ENCODE measurements around the gene SLC4A4. TPM values are rescaled to one million over a fixed set of nuclear protein-coding genes. Genes with fewer than 3 reads are reported as not detected.

Gene SLC4A4
- total and polyA plus RNA-seq, 10 of the 15 experiments (the other 5 are each of a cell fraction or from before 2014, with no cell fraction given): 0.05 to 0.44 (median 0.18) TPM

- Histone ChIP-seq H3K4me2 (ENCODE audit: control insufficient read depth, insufficient read depth) (no peak overlapping the region), H3K4me1 (ENCODE audit: control insufficient read depth, insufficient read depth, low read length) (no peaks in the 10 kb centered on the region), H3K27ac (ENCODE audit: control insufficient read depth, insufficient read depth) (no peak overlapping the region), H2AFZ (ENCODE audit: control insufficient read depth, low read depth, low read length) (no peak overlapping the region), H3K27me3 (replicated peaks in 1 of 2; ENCODE audit: control insufficient read depth in 2 of 2, insufficient read depth in 2 of 2, low read length in 1 of 2) (no peaks in the 10 kb centered on the region), H3K9ac (ENCODE audit: control insufficient read depth, insufficient read depth, low read length) (no peak overlapping the region), H3K9me3 (replicated peaks; ENCODE audit: control insufficient read depth, insufficient read depth, low read length) (no peaks in the 10 kb centered on the region), H3K4me3 (no peak overlapping the region), H3K36me3 (ENCODE audit: control insufficient read depth in 2 of 2, insufficient read depth in 2 of 2, low read length in 1 of 2) (no peaks in the 10 kb centered on the region), H4K20me1 (ENCODE audit: control insufficient read depth, insufficient read depth) (no peaks in the 10 kb centered on the region), H3K79me2 (ENCODE audit: control insufficient read depth, insufficient read depth, low read length) (no peaks in the 10 kb centered on the region)
- intact Hi-C loops (cut with micrococcal nuclease; ENCODE audit: unreplicated experiment) (no loop called here), in situ Hi-C loops (cut with MboI) (no loop called here)
- ChIA-PET POLR2A (no interaction called here), RAD21 (ENCODE audit: unreplicated experiment) (no interaction called here), SMC1A (ENCODE audit: uncharacterized antibody, unreplicated experiment) (interaction anchor here (1.1 kb wide), 1 partner anchor 13 kb away, joined by 3 read pairs; no protein-coding TSS in a partner anchor), CTCF (interaction anchor here (1.4 kb wide), 1 partner anchor 9 kb away, joined by 3 read pairs; no protein-coding TSS in a partner anchor)
- FAIRE-seq (no peak), ATAC-seq (no peak), DNase-seq (ENCODE audit: low read depth, low spot score) (no peak)
- no TSS peak for BruUV-seq (replicated peaks)
- 49% methylated on average over 3 of the region's 3 CpGs for WGBS (ENCODE audit: insufficient coverage, insufficient replicate concordance, low lambda C conversion rate, missing lambda C conversion rate)
- no peak for TF ChIP-seq NFYB (IDR thresholded peaks at IDR 0.05; ENCODE audit: insufficient read depth, low read depth, low read length)
- no peak for TF ChIP-seq ATF3 (IDR thresholded peaks at IDR 0.05; ENCODE audit: borderline replicate concordance, extremely low read depth, low read depth, low read length)
- TF ChIP-seq SIX5 (IDR thresholded peaks at IDR 0.05; ENCODE audit: low read depth, low read length, severe bottlenecking): no peak
- TF ChIP-seq BMI1 (IDR thresholded peaks at IDR 0.05; ENCODE audit: borderline replicate concordance): no peak
Observed at GRCh38 chr4:71382900-71383560, 44.2 kb downstream of the SLC4A4 start.

- no TSS peak for BruUV-seq (replicated peaks)
- POLR2A ChIA-PET: interaction anchor here (0.6 kb wide), 1 partner anchor 1018 kb away, joined by 5 read pairs; no protein-coding TSS in a partner anchor
- DNase-seq (ENCODE audit: low read depth, low spot score) (no peak), FAIRE-seq (no peak), ATAC-seq (no peak)
- SMC1A ChIA-PET (ENCODE audit: uncharacterized antibody, unreplicated experiment): no interaction called here
- no peaks in the 10 kb centered on the region for H3K27me3 ChIP-seq (replicated peaks in 1 of 2; ENCODE audit: control insufficient read depth in 2 of 2, insufficient read depth in 2 of 2, low read length in 1 of 2)
- TF ChIP-seq SRF (IDR thresholded peaks at IDR 0.05; ENCODE audit: low read depth in 2 of 2, low read length in 2 of 2) (no peak), MYB (IDR thresholded peaks at IDR 0.05; ENCODE audit: borderline replicate concordance, low read depth, low read length) (no peak), ZNF622 (IDR thresholded peaks at IDR 0.05) (no peak), GATAD2B (conservative IDR thresholded peaks at IDR 0.05; ENCODE audit: low read depth) (no peak), ATF3 (IDR thresholded peaks at IDR 0.05; ENCODE audit: borderline replicate concordance, extremely low read depth, low read depth, low read length) (no peak)
- no peak overlapping the region for H3K4me3 ChIP-seq
- no peaks in the 10 kb centered on the region for H4K20me1 ChIP-seq (ENCODE audit: control insufficient read depth, insufficient read depth)
- intact Hi-C loops (cut with micrococcal nuclease; ENCODE audit: unreplicated experiment) (no loop called here), in situ Hi-C loops (cut with MboI) (no loop called here)
- H3K27ac ChIP-seq (ENCODE audit: control insufficient read depth, insufficient read depth): no peak overlapping the region
- CTCF ChIA-PET: no interaction called here
- no peaks in the 10 kb centered on the region for H3K4me1 ChIP-seq (ENCODE audit: control insufficient read depth, insufficient read depth, low read length)
- H3K36me3 ChIP-seq (ENCODE audit: control insufficient read depth in 2 of 2, insufficient read depth in 2 of 2, low read length in 1 of 2): no peaks in the 10 kb centered on the region
- H3K79me2 ChIP-seq (ENCODE audit: control insufficient read depth, insufficient read depth, low read length): no peaks in the 10 kb centered on the region
- no peak overlapping the region for H3K9ac ChIP-seq (ENCODE audit: control insufficient read depth, insufficient read depth, low read length)
- RAD21 ChIA-PET (ENCODE audit: unreplicated experiment): no interaction called here
- no peaks in the 10 kb centered on the region for H3K9me3 ChIP-seq (replicated peaks; ENCODE audit: control insufficient read depth, insufficient read depth, low read length)
- WGBS (ENCODE audit: insufficient coverage, insufficient replicate concordance, low lambda C conversion rate, missing lambda C conversion rate): 59% methylated on average over 1 of the region's 1 CpG
- H2AFZ ChIP-seq (ENCODE audit: control insufficient read depth, low read depth, low read length): no peak overlapping the region
- no peak overlapping the region for H3K4me2 ChIP-seq (ENCODE audit: control insufficient read depth, insufficient read depth)
Observed at GRCh38 chr4:71383984-71384383, 45.2 kb downstream of the SLC4A4 start.

All from GM12878 (cell line).